AG08395 (cell line): Measurements from ENCODE around the gene TAS2R43.
"Not testable (repeated sequence)": the region's sequence is repeated elsewhere in the genome, so short reads cannot be mapped to it uniquely, and the experiment has no call there.

Experiments used
- DNase-seq: peaks from one replicate; pipeline ENCODE4 v3.0.0; 2012; ENCODE audit warnings: mixed read lengths, low spot score

TAS2R43 gene

GRCh38 chr12:11092128-11092527 is at the start of gene TAS2R43:
Gene TAS2R43 (minus strand): TSS chr12:11092313. CDS start chr12:11092229, 84 bp downstream.
- no peak for DNase-seq

DNA sequence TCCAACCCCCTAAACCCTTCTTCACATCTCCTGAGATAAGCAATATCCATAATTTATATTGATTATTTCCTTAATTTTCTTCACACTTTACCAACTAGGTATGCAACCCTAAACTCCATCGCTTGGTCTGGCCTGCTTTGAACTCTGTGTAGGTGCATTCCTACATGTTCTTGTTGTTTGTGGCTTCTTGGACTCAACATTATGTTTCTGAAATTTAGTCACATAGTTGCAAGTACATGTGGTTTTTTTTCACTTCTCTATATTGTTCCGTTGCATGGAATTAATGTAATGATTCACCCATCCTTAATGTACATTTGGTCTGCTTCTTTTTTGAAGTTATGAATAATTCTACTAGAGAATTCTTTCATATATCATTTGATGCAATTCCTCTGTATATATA is 44.0 kb upstream of the TAS2R43 start:
- no peak for DNase-seq

- no peak for DNase-seq
Observed at GRCh38 chr12:11134305-11134704, 42.2 kb upstream of the TAS2R43 start, which contains the start of gene TAS2R30. Gene TAS2R30 (minus strand): TSS chr12:11134644. CDS start chr12:11134244, 400 bp downstream.

GRCh38 chr12:11133816-11134215 is 41.7 kb upstream of the TAS2R43 start:
- no peak for DNase-seq

DNA sequence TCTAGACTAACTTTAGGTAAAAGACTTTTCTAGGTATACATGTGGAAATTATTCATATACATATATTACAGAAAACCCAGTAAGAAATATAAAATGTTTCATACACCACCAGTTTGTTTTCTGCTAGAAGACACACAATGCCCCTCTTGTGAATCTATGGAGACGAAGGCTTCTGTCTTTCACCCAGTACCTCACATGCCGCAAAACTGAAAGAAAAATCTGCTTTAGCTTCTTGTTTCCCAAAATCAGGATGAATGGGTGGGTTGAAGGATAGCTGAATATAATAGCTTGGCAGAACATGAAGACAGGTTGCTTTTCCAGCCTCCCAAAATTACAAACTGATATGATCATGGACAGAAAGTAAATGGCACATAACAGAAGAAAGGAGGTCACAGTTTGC is 41.0 kb upstream of the TAS2R43 start:
- DNase-seq, result no peak

GRCh38 chr12:11130999-11131398 is 38.9 kb upstream of the TAS2R43 start:
- DNase-seq, result no peak

GRCh38 chr12:11130382-11130781 is 38.3 kb upstream of the TAS2R43 start:
- no peak for DNase-seq

DNA sequence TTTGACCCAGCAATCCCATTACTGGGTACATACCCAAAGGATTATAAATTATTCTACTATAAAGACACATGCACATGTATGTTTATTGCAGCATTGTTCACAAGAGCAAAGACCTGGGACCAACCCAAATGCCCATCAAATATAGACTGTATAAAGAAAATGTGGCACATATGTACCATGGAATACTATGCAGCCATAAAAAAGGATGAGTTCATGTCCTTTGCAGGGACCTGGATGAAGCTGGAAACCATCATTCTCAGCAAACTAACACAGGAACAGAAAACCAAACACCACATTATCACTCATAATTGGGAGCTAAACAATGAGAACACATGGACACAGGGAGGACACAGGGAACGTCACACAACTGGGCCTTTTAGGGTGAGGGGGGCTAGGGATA is 22.0 kb upstream of the TAS2R43 start:
- not testable (repeated sequence) for DNase-seq

GRCh38 chr12:11111213-11111612 is 19.1 kb upstream of the TAS2R43 start:
- DNase-seq, result not testable (repeated sequence)

DNA sequence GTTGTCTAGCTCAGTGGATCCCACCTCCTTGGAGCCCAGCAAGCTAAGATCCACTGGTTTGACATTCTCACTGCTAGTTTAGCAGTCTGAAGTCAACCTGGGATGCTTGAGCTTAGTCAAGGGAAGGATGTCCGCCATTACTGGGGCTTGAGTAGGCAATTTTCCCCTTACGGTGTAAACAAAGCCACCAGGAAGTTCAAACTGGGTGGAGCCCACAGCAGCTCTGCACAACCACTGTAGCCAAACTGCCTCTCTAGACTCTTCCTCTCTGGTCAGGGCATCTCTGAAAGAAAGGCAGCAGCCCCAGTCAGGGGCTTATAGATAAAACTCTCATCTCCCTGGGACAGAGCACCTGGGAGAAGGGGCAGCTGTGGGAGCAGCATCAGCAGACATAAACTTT is 16.7 kb upstream of the TAS2R43 start:
- no peak for DNase-seq

DNA sequence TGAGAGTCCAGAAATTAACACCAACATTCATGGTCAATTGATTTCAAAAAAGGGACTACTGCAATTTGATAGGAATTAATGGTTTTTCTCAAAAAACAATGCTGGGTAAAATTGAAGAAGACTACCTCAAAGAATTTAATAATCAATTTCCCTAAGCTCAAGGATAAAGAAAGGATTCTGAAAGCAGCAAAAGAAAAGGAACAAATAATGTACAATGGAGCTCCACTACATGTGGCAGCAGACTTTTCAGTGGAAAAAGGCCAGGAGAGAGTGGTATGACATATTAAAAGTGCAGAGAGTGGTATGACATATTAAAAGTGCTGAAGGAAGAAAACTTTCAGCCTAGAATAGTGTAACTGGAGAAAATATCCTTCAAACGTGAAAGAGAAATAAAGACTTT is 15.6 kb upstream of the TAS2R43 start:
- no peak for DNase-seq

GRCh38 chr12:11106288-11106687 is 14.2 kb upstream of the TAS2R43 start:
- no peak for DNase-seq

GRCh38 chr12:11105546-11105945 is 13.4 kb upstream of the TAS2R43 start:
- DNase-seq, result no peak

- DNase-seq, result not testable (repeated sequence)
Observed at GRCh38 chr12:11094910-11095309, 2.8 kb upstream of the TAS2R43 start.

DNA sequence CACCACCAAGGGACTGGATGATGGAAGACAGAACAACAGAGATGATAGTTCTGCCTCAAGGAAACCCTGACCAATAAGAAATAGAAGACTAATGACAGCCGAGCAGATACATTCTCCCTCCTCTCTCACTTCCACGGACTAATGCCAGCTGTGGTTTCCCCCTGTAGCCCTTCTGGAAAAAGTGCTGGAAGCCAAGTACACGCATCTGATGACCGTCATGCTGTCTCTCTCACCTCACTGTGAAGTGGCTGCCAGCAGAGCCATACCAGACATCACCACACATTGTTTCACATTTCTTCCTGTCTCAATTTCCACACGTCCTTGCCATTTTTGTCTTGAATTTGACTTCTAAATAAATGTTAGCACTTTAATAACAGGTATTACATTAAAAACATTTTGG is 2.9 kb downstream of the TAS2R43 start:
- DNase-seq, result no peak

DNA sequence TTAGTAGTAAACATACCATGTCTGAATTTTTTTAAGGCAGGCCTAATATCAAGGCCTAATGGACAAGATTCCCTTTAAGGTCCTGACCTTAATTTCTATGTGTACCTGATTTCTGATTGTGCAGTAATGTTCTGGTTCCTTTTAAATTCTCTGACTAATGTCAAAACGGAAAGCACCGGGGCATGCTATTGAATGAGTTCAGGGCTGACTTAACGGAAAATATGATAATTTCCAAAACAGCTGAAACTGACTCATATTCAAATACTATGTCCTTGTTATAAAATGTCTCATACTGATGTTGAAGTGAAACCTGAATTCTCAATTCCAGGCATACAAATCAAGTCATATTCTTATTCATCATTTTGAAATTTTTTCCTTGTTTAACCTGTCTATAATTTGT is 6.7 kb downstream of the TAS2R43 start:
- DNase-seq, result no peak

DNA sequence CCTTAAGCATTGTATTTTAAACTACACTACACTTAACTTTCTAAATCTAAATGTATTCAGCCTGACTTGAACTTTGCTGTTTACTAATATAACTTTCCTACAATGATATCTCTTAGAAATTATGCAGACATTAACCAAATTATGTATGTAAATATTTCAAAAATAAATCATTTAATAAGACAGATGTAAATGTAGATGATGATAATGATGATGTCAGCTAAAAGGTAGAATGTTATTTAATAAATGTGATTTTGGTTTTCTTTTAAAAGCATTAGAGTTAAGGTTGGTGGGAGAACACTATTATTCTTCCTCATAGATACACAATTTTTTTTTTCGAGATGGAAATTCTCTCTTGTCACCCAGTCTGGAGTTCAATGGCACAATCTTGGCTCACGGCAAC is 10.1 kb downstream of the TAS2R43 start:
- no peak for DNase-seq

DNA sequence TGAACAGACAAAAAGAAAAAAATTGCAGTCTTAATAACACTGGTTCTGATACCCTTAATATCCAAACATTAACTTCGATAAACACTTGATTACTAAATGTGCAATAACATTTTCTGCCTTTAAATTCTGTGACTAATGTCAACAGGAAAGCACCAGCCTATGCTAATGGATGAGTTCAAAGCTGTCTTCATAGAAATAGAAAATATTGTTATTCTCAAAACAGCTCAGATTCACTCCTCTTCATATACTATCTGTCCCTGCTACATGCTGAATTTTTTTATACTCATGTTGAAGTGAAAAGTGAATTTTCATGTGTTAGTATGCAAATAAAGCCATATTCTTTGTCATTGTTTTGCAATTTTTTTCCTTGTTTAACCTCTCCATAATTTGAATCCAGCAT is 13.9 kb downstream of the TAS2R43 start:
- no peak for DNase-seq

DNA sequence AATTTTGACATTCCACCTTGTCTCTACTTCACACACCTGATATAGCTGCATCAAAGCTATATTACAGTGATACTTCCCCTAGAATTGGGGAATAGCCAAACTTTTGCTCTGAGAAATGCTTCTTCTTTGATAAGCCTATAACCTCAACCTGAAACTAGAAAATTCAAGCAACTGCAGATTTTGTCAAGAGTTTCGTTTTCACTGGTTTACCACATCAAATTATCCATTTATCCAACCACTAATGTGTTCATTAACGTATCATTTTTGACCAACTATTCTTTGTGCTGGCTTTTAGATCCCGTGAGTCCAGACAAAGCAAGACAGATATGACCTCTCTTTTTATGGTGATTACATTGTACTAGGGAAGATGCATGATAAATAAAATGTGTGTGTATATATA is 16.5 kb downstream of the TAS2R43 start:
- DNase-seq, result no peak

DNA sequence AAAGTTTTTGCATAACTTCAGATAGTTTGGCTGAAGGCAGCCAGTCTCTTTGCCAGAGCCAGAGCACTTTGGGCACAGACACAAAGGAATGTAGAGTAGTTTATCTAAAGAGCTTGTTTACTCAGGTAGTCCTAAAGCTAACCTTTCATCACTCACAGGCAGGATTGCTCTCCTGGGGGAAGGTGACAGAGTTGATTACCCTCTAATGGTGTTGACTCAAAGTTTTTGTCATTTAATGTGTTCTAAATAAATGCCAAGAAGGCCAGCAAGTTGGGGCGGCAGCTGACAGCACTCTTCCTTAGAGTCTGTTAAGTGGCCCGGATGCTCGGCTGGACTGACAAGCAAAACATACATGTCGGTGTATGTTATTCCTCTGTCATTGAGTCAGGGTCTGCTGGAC is 20.7 kb downstream of the TAS2R43 start:
- no peak for DNase-seq

DNA sequence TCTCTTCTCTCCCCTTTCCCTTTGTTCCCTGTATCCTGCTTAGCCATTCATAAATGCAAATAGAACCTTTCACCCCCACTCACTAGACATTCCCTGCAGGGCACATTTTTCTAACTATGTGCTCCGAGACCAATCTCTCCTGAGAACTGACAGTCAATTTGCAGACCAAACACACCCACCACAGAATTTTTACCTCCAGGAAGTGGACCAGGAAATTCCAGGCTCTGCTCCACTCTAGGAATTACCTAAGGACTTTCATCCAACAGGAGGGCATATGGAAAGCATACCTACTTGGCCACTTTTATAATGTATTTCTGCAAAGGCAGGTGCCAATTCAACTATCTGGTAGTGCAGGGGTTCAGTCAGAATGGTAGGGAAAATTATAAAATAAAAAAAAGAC is 21.1 kb downstream of the TAS2R43 start:
- DNase-seq, result no peak

- no peak for DNase-seq
Observed at GRCh38 chr12:11069854-11070365, 22.2 kb downstream of the TAS2R43 start.

DNA sequence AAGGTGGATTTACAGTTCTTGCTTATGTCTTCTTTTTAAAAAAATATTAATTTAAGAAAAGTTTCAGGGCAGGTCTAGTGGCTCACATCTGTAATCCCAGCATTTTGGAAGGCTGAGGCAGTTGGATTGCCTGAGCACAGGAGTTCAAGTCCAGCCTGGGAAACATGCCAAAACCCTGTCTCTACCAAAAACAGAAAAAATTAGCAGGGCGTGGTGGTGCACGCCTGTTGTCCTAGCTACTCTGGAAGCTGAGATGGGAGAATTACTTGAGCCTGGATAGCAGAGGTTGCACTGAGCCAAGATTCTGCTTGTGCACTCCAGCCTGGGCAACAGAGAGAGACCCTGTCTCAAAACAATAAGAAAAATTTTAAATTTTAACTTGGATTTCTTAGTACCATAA is 24.6 kb downstream of the TAS2R43 start:
- no peak for DNase-seq

DNA sequence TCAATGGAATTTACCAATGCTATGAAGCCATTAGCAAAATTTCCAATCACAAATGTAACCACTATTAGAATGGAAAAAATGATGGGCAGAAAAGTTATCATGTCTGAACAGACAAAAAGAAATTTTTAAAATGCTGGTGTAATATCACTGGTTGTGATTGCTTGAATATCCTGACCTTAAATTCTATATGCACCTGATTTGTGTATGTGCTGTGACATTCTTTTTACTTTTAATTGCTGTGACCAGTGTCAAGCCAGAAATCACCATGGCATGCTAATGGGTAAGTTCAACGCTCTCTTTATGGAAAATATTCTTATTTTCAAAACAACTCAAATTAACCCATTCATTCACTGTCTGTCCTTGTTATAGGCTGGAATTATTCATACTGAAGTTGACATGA is 29.9 kb downstream of the TAS2R43 start, which contains the start of gene TAS2R46:
Gene TAS2R46, minus strand, starts transcription at position 101 of the 400 bp plus-strand sequence. Its CDS starts 0 bp downstream, at position 101.
- not testable (repeated sequence) for DNase-seq

DNA sequence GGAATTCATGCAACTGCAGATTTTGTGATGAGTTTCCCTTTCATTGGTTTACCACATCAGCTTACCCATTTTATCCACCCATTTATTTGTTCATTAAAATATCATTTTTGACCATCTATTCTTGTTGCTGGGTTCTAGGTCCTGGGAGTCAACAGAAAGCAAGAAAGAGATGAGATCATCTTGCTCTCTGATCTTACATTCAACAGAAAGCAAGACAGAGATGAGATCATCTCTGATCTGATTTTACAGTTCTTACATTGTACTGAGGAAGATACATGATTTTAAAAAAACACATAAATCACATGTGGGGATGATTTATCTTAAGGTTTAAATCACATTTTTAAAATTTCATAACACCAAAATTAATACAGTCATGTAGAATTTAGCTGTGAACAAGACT is 32.3 kb downstream of the TAS2R43 start:
- DNase-seq, result no peak
